HL-60 (cell line): ENCODE data around the gene TTC28.

ENCODE experiments used
- DNase-seq, 2 experiments: peaks; one replicate each; pipeline ENCODE4 v3.0.0-alpha.2; 2010 to 2020; ENCODE audit warnings: low read depth in 1 of 2, low spot score in 1 of 2
- H3K27ac ChIP-seq: fragments of 250-450 bp; sonication (Bioruptor Pico); replicated peaks from 2 replicates; pipeline ENCODE4 v1.5.1; 2020; ENCODE audit warnings: mild to moderate bottlenecking, moderate library complexity
- H3K27me3 ChIP-seq: fragments of 250-450 bp; sonication (Bioruptor Pico); 2 replicates; pipeline ENCODE4 v1.5.1; 2021; ENCODE audit warnings: mild to moderate bottlenecking, moderate library complexity; ENCODE audit not compliant: insufficient read depth, poor library complexity, severe bottlenecking
- H3K4me3 ChIP-seq: replicated peaks from 2 replicates; pipeline ENCODE4 v1.5.1; 2011; ENCODE audit warnings: mild to moderate bottlenecking, control low read depth, low read length; ENCODE audit not compliant: insufficient read depth
- CTCF ChIP-seq: IDR thresholded peaks from one replicate; pipeline ENCODE4 v1.5.1; 2011; ENCODE audit warnings: low read length, control low read depth, inconsistent platforms; ENCODE audit not compliant: insufficient read depth
- GABPA ChIP-seq: IDR thresholded peaks from 2 replicates; pipeline ENCODE4 v1.6.1; 2012; ENCODE audit warnings: low read depth
- POLR2AphosphoS5 ChIP-seq: IDR thresholded peaks from 2 replicates; pipeline ENCODE4 v1.6.1; 2012; ENCODE audit warnings: low read depth
- REST ChIP-seq: IDR thresholded peaks from 2 replicates; pipeline ENCODE4 v1.6.1; 2012; ENCODE audit warnings: low read depth; ENCODE audit not compliant: insufficient replicate concordance
- SPI1 ChIP-seq: IDR thresholded peaks from 2 replicates; pipeline ENCODE4 v1.6.1; 2012; ENCODE audit warnings: low read depth, mild to moderate bottlenecking, borderline replicate concordance

Gene TTC28

GRCh38 chr22:28095316-28096095 lies 584.1 kb downstream of the TTC28 start:
- Histone ChIP-seq H3K27me3 (no peaks in the 10 kb centered on the region), H3K4me3 (no peak overlapping the region), H3K27ac (no peak overlapping the region)
- no peak for DNase-seq
- TF ChIP-seq REST (no peak), CTCF (no peak), GABPA (no peak), POLR2AphosphoS5 (no peak), SPI1 (no peak)

GRCh38 chr22:28094771-28095170 lies 584.9 kb downstream of the TTC28 start:
- DNase-seq, result no peak
- no peaks in the 10 kb centered on the region for H3K27me3 ChIP-seq
- no peak overlapping the region for H3K27ac ChIP-seq
- no peak overlapping the region for H3K4me3 ChIP-seq
- TF ChIP-seq REST (no peak), GABPA (no peak), POLR2AphosphoS5 (no peak), CTCF (no peak), SPI1 (no peak)

- no peak for DNase-seq
- no peak for TF ChIP-seq REST
- no peak for TF ChIP-seq GABPA
- TF ChIP-seq POLR2AphosphoS5, result no peak
- no peak for TF ChIP-seq CTCF
- no peak for TF ChIP-seq SPI1
- Histone ChIP-seq H3K27ac (no peak overlapping the region), H3K4me3 (no peak overlapping the region), H3K27me3 (no peaks in the 10 kb centered on the region)
These were observed 585.9 kb downstream of the TTC28 start for GRCh38 chr22:28093711-28094110.
